Sciatic nerve (tissue), 2 donors: ENCODE results near the gene TTN. TPM values are rescaled to one million over a fixed set of nuclear protein-coding genes. Genes with fewer than 3 reads are reported as not detected.

Source experiments
- ATAC-seq: fragments of 200-7000 bp; cut with Tn5 transposase; one replicate; pipeline ENCODE4 v1.9.1; 2020; ENCODE audit warnings: mild to moderate bottlenecking, moderate library complexity
- DNase-seq: peaks from one replicate; pipeline ENCODE4 v3.0.0-alpha.2; 2020; ENCODE audit warnings: low spot score
- intact Hi-C: fragments of 100-400 bp; cut with DNase I; formaldehyde crosslinking; loops from one replicate; pipeline ENCODE4 v1.14.2; 2022
- total RNA-seq: library from RNA; stranded (reverse); fragmentation: NEBNext Ultra II Directional; extraction: Animal tissue kit (Norgen Biotek cat#: 25700); gene quantifications from one replicate; pipeline ENCODE4 v1.2.1, GENCODE V29; 2021
- donor health status: DM: no; HTN: no; CAD: no.
- donor health status: DM: no; HTN: no; CAD: no.

Gene TTN
- total RNA-seq, 1 donor from 2014 or later: 16.3 TPM

- no peak for ATAC-seq
- DNase-seq: no peak
- intact Hi-C loops: no loop called here
Observed at GRCh38 chr2:178521304-178522150, 285.7 kb downstream of the TTN start.

- no peak for DNase-seq
- no peak for ATAC-seq
- intact Hi-C loops: no loop called here
Observed at GRCh38 chr2:178517496-178517895, 289.7 kb downstream of the TTN start.

GRCh38 chr2:178514664-178515063, 292.6 kb downstream of the TTN start:
- no peak for DNase-seq
- ATAC-seq: no peak
- intact Hi-C loops: no loop called here

GRCh38 chr2:178513876-178514275, 293.3 kb downstream of the TTN start:
- ATAC-seq (no peak), DNase-seq (no peak)
- intact Hi-C loops: no loop called here

GRCh38 chr2:178512484-178512883, 294.7 kb downstream of the TTN start:
- ATAC-seq (no peak), DNase-seq (no peak)
- intact Hi-C loops: no loop called here

- intact Hi-C loops: no loop called here
- DNase-seq (no peak), ATAC-seq (no peak)
Observed at GRCh38 chr2:178510384-178510783, 296.8 kb downstream of the TTN start.

GRCh38 chr2:178508646-178509045, 298.6 kb downstream of the TTN start:
- ATAC-seq (no peak), DNase-seq (no peak)
- intact Hi-C loops: no loop called here

GRCh38 chr2:178506949-178507348, 300.3 kb downstream of the TTN start:
- DNase-seq (no peak), ATAC-seq (no peak)
- intact Hi-C loops: no loop called here

- no peak for ATAC-seq
- no peak for DNase-seq
- intact Hi-C loops: no loop called here
Observed at GRCh38 chr2:178506524-178506923, 300.7 kb downstream of the TTN start.

GRCh38 chr2:178506101-178506500, 301.1 kb downstream of the TTN start:
- ATAC-seq (no peak), DNase-seq (no peak)
- intact Hi-C loops: no loop called here

- DNase-seq (no peak), ATAC-seq (no peak)
- intact Hi-C loops: no loop called here
Observed at GRCh38 chr2:178502751-178503150, 304.5 kb downstream of the TTN start.

- DNase-seq: no peak
- intact Hi-C loops: no loop called here
- no peak for ATAC-seq
Observed at GRCh38 chr2:178499640-178500039, 307.6 kb downstream of the TTN start.

GRCh38 chr2:178498137-178498536, 309.1 kb downstream of the TTN start:
- ATAC-seq: no peak
- intact Hi-C loops: no loop called here
- DNase-seq: no peak

GRCh38 chr2:178496049-178496448, 311.2 kb downstream of the TTN start:
- no peak for DNase-seq
- intact Hi-C loops: no loop called here
- no peak for ATAC-seq

- ATAC-seq: no peak
- intact Hi-C loops: no loop called here
- no peak for DNase-seq
Observed at GRCh38 chr2:178491612-178492011, 315.6 kb downstream of the TTN start.

GRCh38 chr2:178485356-178485755, 321.9 kb downstream of the TTN start:
- DNase-seq (no peak), ATAC-seq (no peak)
- intact Hi-C loops: no loop called here

- DNase-seq (peak; percentile 64), ATAC-seq (no peak)
- intact Hi-C loops: no loop called here
Observed at GRCh38 chr2:178484245-178485041, 322.8 kb downstream of the TTN start.

- ATAC-seq (no peak), DNase-seq (no peak)
- intact Hi-C loops: no loop called here
Observed at GRCh38 chr2:178482437-178482836, 324.8 kb downstream of the TTN start.

GRCh38 chr2:178480227-178481181, 326.7 kb downstream of the TTN start, which contains the start of gene PLEKHA3:
TSS of gene PLEKHA3 (plus strand) at chr2:178480457. CDS start at chr2:178480870, 413 bp downstream.
- DNase-seq (peak; percentile 99), ATAC-seq (peak; percentile 94)
- intact Hi-C loops: no loop called here
